ENCODE data around the gene UNC5CL.

DNA sequence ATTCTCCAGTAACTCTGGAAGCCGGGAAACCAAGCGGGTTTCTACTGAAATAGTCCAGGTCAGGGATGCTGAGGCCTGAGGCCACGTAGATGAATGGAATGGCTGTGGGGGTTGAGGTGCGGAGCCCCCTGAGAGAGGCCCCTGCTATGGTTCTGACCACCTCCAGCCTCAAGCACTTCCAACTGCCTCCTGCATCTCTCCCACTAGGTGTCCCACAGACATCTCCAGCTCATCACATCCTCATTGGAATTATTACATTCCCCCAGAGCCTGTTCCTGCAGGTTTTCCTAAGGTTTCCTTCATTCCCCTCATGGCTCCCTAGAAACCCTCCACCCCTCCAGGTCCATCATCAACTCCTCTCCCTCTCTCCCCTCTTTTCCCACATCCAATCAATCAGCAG lies 48.7 kb downstream of the UNC5CL start:
- TF ChIP-seq CTCF (IDR thresholded peaks at IDR 0.05; ENCODE audit: control extremely low read depth in 1 of 3, insufficient read depth in 1 of 3, low read depth in 1 of 3, low read length in 3 of 3) (peak in 2 of 3 experiments; percentile 4 to 12; a peak in 1 of 4 replicates), SP1 (IDR thresholded peaks at IDR 0.05; ENCODE audit: low read depth, low read length) (no peak), EZH2 (IDR thresholded peaks at IDR 0.05; ENCODE audit: low read depth, low read length, severe bottlenecking) (no peak), SP2 (IDR thresholded peaks at IDR 0.05; ENCODE audit: low read length) (no peak), CREB1 (IDR thresholded peaks at IDR 0.05) (no peak), POLR2A (IDR thresholded peaks at IDR 0.05; ENCODE audit: control extremely low read depth in 1 of 2, low read depth in 2 of 2, low read length in 2 of 2) (no peak)

All from H1 (cell line).